Measurements from ENCODE around the gene SELPLG. TPM values are rescaled to one million over a fixed set of nuclear protein-coding genes. Genes with fewer than 3 reads are reported as not detected.

Gene SELPLG
- total and polyA plus RNA-seq, 8 donors: 3.0 to 61.0 (median 4.2) TPM

DNA sequence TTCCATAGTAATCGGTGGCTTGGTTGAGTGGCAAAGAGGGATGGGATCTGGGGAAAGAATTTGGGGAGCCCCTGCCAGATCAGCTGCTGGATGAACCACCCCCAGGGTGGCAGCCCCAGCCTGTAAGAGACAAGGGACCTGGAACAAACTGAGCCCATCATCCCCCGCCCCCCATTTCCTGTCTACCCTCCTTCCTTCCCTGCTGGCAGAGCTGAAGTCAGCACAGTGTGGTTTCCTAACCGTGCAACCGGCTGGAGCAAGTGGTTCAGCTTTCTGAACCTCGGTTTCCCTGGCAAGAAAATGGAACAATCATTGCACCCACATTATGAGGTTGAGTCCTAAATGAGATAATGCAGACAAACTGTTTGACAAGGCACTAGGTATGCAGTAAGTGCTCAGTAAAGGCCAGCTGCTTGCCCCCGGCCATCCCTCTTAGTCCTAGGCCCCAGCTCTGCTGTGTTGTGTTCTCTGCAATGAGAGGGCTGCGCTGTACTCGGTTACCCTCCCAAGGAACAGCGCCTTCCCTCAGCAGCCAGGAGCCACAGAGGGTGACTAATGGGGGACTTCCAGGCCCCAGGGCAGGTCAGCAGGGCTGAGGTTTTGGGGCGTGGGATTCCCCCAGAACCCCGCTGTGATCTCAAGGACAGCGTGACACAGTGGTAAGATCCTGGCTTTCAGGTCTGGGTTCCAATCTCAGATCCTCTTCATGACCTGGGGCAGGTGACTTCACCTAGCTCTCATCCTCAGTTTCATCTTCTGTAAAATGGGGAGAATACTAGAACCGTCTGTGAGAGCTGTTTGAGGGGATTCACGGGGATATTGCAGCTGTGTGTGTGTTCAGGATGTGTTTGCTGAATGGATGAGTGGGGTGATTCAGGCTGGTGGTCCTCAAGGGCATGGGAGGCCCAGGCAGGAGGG lies 16.5 kb downstream of the SELPLG start:
- H3K4me1 ChIP-seq: peaks cover 18 to 79% of the 10 kb centered on the region in 2 donors
- TF ChIP-seq, protein P1, sequence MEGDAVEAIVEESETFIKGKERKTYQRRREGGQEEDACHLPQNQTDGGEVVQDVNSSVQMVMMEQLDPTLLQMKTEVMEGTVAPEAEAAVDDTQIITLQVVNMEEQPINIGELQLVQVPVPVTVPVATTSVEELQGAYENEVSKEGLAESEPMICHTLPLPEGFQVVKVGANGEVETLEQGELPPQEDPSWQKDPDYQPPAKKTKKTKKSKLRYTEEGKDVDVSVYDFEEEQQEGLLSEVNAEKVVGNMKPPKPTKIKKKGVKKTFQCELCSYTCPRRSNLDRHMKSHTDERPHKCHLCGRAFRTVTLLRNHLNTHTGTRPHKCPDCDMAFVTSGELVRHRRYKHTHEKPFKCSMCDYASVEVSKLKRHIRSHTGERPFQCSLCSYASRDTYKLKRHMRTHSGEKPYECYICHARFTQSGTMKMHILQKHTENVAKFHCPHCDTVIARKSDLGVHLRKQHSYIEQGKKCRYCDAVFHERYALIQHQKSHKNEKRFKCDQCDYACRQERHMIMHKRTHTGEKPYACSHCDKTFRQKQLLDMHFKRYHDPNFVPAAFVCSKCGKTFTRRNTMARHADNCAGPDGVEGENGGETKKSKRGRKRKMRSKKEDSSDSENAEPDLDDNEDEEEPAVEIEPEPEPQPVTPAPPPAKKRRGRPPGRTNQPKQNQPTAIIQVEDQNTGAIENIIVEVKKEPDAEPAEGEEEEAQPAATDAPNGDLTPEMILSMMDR (IDR thresholded peaks at IDR 0.05): no peak
- H3K27ac ChIP-seq: peak overlapping the region; percentile 33 to 81

DNA sequence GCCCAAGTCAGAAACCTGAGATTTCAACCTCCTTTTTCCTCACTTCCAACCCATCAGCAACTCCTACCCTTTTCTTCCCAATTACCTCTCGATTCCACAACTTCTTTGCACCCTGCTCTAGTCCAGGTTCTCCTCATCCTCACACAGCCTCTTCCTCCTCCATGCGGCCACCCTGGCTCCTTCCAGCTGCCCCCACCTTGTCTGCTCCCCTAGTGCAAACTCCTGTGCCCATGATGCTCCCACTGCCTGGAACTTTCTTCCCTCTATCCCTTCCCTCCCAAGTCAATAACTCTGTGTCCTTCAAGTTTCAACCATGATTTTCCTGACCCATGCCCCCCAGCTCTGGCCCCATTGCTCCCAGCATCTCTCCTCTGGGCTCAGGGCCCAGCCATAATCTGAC lies 17.3 kb downstream of the SELPLG start:
- Histone ChIP-seq H3K27ac (peak overlapping the region in 1 of 2 donors; percentile 81), H3K4me1 (peaks cover 12 to 79% of the 10 kb centered on the region in 2 donors)
- ATAC-seq: no peak

More for the DNA sequence above, 16.5 kb downstream of the SELPLG start:
- DNase-seq (peak in 2 of 4 donors; percentile 64 to 71), ATAC-seq (peak; percentile 7)
- intact Hi-C loops (cut with DNase I): loop anchor here in 1 of 2 donors (5.0 kb wide), 1 partner anchor 50 kb away; no protein-coding TSS in a partner anchor
- Histone ChIP-seq H3K27me3 (no peaks in the 10 kb centered on the region), H3K4me3 (no peak overlapping the region), H3K36me3 (peaks cover 0 to 11% of the 10 kb centered on the region in 2 donors), H3K9me3 (peaks cover 0 to 7% of the 10 kb centered on the region in 2 donors)

DNA sequence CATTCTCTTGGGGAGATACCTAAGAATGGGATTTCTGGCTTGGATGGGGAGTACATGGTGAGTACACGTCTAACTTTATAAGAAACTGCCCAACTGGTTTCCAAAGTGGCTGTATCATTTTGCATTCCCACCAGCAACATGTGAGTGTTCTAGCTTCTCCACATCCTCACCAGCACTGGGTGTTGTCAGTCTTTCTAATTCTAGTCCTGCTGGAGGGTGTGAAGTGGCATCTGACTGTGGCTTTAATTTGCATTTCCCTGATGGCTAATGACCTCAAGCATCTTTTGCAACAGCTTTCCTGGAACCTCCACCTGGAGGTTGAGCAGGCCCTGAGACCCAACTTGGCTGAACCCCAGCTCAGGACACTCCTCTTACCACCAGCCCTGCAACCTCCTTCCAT lies 17.8 kb downstream of the SELPLG start:
- TF ChIP-seq, protein P1 (IDR thresholded peaks at IDR 0.05): no peak
- peaks cover 0 to 7% of the 10 kb centered on the region in 2 donors for H3K9me3 ChIP-seq
- no peaks in the 10 kb centered on the region for H3K27me3 ChIP-seq
- intact Hi-C loops (cut with DNase I): loop anchor here in 1 of 2 donors (5.0 kb wide), 1 partner anchor 49 kb away; no protein-coding TSS in a partner anchor
- H3K4me3 ChIP-seq: no peak overlapping the region
- H3K27ac ChIP-seq: peak overlapping the region in 1 of 2 donors; percentile 81
- no peak for DNase-seq
- H3K4me1 ChIP-seq: peaks cover 12 to 75% of the 10 kb centered on the region in 2 donors
- ATAC-seq: no peak
- no peaks in the 10 kb centered on the region for H3K36me3 ChIP-seq

More for the DNA sequence above, 17.3 kb downstream of the SELPLG start:
- peak in 1 of 4 donors; percentile 10 for DNase-seq
- Histone ChIP-seq H3K4me3 (no peak overlapping the region), H3K36me3 (peaks cover 0 to 3% of the 10 kb centered on the region in 2 donors), H3K27me3 (no peaks in the 10 kb centered on the region), H3K9me3 (peaks cover 0 to 7% of the 10 kb centered on the region in 2 donors)
- TF ChIP-seq, protein P1 (IDR thresholded peaks at IDR 0.05): no peak
- intact Hi-C loops (cut with DNase I): loop anchor here in 1 of 2 donors (5.0 kb wide), 1 partner anchor 49 kb away; no protein-coding TSS in a partner anchor

DNA sequence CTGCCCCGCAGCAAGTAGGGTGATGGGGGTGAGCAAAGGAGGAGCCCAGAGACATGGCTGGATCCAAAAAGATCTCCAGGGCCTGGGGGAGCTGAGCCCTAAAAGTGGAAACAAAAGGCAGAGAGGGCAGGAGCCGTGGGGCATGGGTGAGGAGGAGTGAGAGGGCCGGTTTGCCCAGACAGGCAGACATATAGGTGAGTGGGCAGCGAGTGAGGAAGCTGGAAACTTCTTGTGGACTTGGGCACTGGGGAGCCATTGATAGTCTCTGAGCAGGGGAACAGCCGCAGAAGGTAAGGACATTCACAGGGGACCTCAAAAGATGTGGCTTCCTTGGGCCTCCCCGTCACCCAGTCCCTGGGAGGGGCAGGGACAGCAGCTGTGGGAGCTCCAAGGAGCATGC lies 19.1 kb downstream of the SELPLG start:
- Histone ChIP-seq H3K9me3 (peaks cover 0 to 7% of the 10 kb centered on the region in 2 donors), H3K27ac (no peak overlapping the region), H3K36me3 (no peaks in the 10 kb centered on the region), H3K4me3 (no peak overlapping the region), H3K27me3 (no peaks in the 10 kb centered on the region), H3K4me1 (peaks cover 12 to 63% of the 10 kb centered on the region in 2 donors)
- no peak for ATAC-seq
- DNase-seq: peak in 1 of 4 donors; percentile 49
- intact Hi-C loops (cut with DNase I): loop anchor here in 1 of 2 donors (5.0 kb wide), 1 partner anchor 47 kb away; no protein-coding TSS in a partner anchor
- TF ChIP-seq, protein P1 (IDR thresholded peaks at IDR 0.05): no peak

DNA sequence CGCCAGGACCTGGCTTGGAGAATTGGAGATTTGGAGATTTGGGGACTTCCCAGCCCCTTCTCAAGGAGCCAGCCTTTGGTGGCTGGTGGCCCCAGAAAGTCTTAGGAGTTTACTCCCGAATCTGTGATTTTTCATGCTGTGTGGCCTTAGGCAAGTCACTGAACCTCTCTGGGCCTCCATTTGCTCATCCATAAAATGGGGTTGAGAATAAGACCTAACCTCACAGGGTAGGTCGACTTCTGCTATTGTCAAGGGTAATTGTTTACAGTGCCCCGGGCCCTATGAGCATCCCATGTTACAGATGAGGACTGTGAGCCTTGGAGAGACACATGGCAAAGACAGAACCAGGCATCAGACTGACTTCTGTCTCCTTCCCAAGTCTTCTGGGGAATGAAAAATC lies 19.7 kb downstream of the SELPLG start:
- peaks cover 12 to 60% of the 10 kb centered on the region in 2 donors for H3K4me1 ChIP-seq
- ATAC-seq (no peak), DNase-seq (no peak)
- no peaks in the 10 kb centered on the region for H3K27me3 ChIP-seq
- H3K4me3 ChIP-seq: no peak overlapping the region
- peaks cover 0 to 7% of the 10 kb centered on the region in 2 donors for H3K9me3 ChIP-seq
- intact Hi-C loops (cut with DNase I): no loop called here
- H3K27ac ChIP-seq: peak overlapping the region in 1 of 2 donors; percentile 1
- TF ChIP-seq, protein P1 (IDR thresholded peaks at IDR 0.05): no peak
- H3K36me3 ChIP-seq: no peaks in the 10 kb centered on the region
